Activated T-cell treated with anti-CD3 and anti-CD28 coated beads, Interleukin-2, amount 50 U/mL, for 48 hours (primary cell): ENCODE measurements around the gene LHX3.
"Not testable (repeated sequence)": the region's sequence is repeated elsewhere in the genome, so short reads cannot be mapped to it uniquely, and the experiment has no call there.

ENCODE experiments used
- DNase-seq, 2 experiments: peaks; one replicate each; pipeline ENCODE4 v3.0.0-alpha.2; 2020

LHX3 gene

GRCh38 chr9:136151848-136152542 is 52.9 kb downstream of the LHX3 start:
- DNase-seq: no peak

- DNase-seq: no peak
Observed at GRCh38 chr9:136151214-136151804, 53.6 kb downstream of the LHX3 start.

- not testable (repeated sequence) for DNase-seq
Observed at GRCh38 chr9:136150664-136151213, 54.2 kb downstream of the LHX3 start.

GRCh38 chr9:136149853-136150252 is 55.1 kb downstream of the LHX3 start:
- DNase-seq: no peak

- no peak for DNase-seq
Observed at GRCh38 chr9:136149337-136149736, 55.6 kb downstream of the LHX3 start.

GRCh38 chr9:136148766-136149165 is 56.2 kb downstream of the LHX3 start:
- DNase-seq: no peak

- no peak for DNase-seq
Observed at GRCh38 chr9:136147890-136148714, 56.8 kb downstream of the LHX3 start.

GRCh38 chr9:136147038-136147889 is 57.7 kb downstream of the LHX3 start:
- no peak for DNase-seq
